Panc1 (cell line): ENCODE measurements around the gene HNRNPDL.
"Not testable (repeated sequence)": the region's sequence is repeated elsewhere in the genome, so short reads cannot be mapped to it uniquely, and the experiment has no call there.

ENCODE experiments used
- POLR2AphosphoS5 ChIP-seq: IDR thresholded peaks from 2 replicates; pipeline ENCODE4 v1.6.1; 2012; ENCODE audit warnings: mild to moderate bottlenecking, low read depth, low read length, moderate library complexity
- SIN3A ChIP-seq: IDR thresholded peaks from 2 replicates; pipeline ENCODE4 v1.6.1; 2012; ENCODE audit warnings: low read depth, mild to moderate bottlenecking, low read length, moderate library complexity, borderline replicate concordance; ENCODE audit not compliant: insufficient read depth
- TCF7L2 ChIP-seq: IDR thresholded peaks from 2 replicates; pipeline ENCODE4 v1.6.1; 2011; ENCODE audit warnings: mild to moderate bottlenecking, low read depth, low read length, inconsistent platforms
- TF ChIP-seq, protein P1 (sequence below): fragments of 450-650 bp; IDR thresholded peaks from 2 replicates; pipeline ENCODE4 v1.5.1; 2017; ENCODE audit warnings: mild to moderate bottlenecking
- TF ChIP-seq, protein P2 (sequence below), 2 experiments: IDR thresholded peaks; 2 replicates each; pipeline ENCODE4 v1.6.1; 2011 to 2012; ENCODE audit warnings: low read depth in 2 of 2, control low read depth in 1 of 2, low read length in 1 of 2, mild to moderate bottlenecking in 1 of 2, moderate library complexity in 1 of 2; ENCODE audit not compliant: insufficient read depth in 1 of 2

DNA sequence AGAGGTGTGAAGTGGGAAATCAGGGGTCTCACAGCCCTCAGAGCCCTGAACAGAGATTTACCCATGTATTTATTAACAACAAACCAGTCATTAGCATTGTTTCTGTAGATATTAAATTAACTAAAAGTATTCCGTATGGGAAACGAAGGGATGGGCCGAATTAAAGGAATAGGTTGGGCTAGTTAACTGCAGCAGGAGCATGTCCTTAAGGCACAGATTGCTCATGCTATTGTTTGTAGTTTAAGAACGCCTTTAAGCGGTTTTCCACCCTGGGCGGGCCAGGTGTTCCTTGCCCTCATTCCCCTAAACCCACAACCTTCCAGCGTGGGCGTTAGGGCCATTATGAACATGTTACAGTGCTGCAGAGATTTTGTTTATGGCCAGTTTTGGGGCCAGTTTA, 44.0 kb downstream of the HNRNPDL start:
- TF ChIP-seq, protein P1, sequence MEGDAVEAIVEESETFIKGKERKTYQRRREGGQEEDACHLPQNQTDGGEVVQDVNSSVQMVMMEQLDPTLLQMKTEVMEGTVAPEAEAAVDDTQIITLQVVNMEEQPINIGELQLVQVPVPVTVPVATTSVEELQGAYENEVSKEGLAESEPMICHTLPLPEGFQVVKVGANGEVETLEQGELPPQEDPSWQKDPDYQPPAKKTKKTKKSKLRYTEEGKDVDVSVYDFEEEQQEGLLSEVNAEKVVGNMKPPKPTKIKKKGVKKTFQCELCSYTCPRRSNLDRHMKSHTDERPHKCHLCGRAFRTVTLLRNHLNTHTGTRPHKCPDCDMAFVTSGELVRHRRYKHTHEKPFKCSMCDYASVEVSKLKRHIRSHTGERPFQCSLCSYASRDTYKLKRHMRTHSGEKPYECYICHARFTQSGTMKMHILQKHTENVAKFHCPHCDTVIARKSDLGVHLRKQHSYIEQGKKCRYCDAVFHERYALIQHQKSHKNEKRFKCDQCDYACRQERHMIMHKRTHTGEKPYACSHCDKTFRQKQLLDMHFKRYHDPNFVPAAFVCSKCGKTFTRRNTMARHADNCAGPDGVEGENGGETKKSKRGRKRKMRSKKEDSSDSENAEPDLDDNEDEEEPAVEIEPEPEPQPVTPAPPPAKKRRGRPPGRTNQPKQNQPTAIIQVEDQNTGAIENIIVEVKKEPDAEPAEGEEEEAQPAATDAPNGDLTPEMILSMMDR, result not testable (repeated sequence)
- TF ChIP-seq SIN3A, POLR2AphosphoS5, TCF7L2: not testable (repeated sequence)
- TF ChIP-seq, protein P2, sequence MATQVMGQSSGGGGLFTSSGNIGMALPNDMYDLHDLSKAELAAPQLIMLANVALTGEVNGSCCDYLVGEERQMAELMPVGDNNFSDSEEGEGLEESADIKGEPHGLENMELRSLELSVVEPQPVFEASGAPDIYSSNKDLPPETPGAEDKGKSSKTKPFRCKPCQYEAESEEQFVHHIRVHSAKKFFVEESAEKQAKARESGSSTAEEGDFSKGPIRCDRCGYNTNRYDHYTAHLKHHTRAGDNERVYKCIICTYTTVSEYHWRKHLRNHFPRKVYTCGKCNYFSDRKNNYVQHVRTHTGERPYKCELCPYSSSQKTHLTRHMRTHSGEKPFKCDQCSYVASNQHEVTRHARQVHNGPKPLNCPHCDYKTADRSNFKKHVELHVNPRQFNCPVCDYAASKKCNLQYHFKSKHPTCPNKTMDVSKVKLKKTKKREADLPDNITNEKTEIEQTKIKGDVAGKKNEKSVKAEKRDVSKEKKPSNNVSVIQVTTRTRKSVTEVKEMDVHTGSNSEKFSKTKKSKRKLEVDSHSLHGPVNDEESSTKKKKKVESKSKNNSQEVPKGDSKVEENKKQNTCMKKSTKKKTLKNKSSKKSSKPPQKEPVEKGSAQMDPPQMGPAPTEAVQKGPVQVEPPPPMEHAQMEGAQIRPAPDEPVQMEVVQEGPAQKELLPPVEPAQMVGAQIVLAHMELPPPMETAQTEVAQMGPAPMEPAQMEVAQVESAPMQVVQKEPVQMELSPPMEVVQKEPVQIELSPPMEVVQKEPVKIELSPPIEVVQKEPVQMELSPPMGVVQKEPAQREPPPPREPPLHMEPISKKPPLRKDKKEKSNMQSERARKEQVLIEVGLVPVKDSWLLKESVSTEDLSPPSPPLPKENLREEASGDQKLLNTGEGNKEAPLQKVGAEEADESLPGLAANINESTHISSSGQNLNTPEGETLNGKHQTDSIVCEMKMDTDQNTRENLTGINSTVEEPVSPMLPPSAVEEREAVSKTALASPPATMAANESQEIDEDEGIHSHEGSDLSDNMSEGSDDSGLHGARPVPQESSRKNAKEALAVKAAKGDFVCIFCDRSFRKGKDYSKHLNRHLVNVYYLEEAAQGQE (IDR thresholded peaks at IDR 0.05; ENCODE audit: insufficient read depth in 1 of 2, low read depth in 2 of 2, low read length in 1 of 2), result not testable (repeated sequence)
